GM23248 (cell line): Measurements from ENCODE around the gene RTN4IP1. TPM values are rescaled to one million over a fixed set of nuclear protein-coding genes. Genes with fewer than 3 reads are reported as not detected.
"Not testable (repeated sequence)": the region's sequence is repeated elsewhere in the genome, so short reads cannot be mapped to it uniquely, and the experiment has no call there.

Experiments
- DNase-seq: peaks from one replicate; pipeline ENCODE4 v3.0.0-alpha.2; 2015
- H2AFZ ChIP-seq: fragments of 200-600 bp; sonication (generic); 2 replicates; pipeline ENCODE4 v1.6.1; 2016; ENCODE audit warnings: antibody characterized with exemption
- H3F3A ChIP-seq: fragments of 200-600 bp; sonication (generic); 2 replicates; pipeline ENCODE4 v1.6.1; 2016; ENCODE audit warnings: mild to moderate bottlenecking, antibody characterized with exemption, mixed run types; ENCODE audit not compliant: insufficient read depth
- H3K27ac ChIP-seq: fragments of 200-600 bp; sonication (generic); 2 replicates; pipeline ENCODE4 v1.5.1; 2016; ENCODE audit warnings: mild to moderate bottlenecking
- H3K27me3 ChIP-seq: fragments of 200-600 bp; sonication (generic); replicated peaks from 2 replicates; pipeline ENCODE4 v1.6.1; 2016; ENCODE audit warnings: mild to moderate bottlenecking; ENCODE audit not compliant: insufficient read depth
- H3K36me3 ChIP-seq: fragments of 200-600 bp; sonication (generic); 2 replicates; pipeline ENCODE4 v1.6.1; 2016; ENCODE audit warnings: low read depth, mild to moderate bottlenecking
- H3K4me1 ChIP-seq: fragments of 200-600 bp; sonication (generic); 2 replicates; pipeline ENCODE4 v1.6.1; 2016; ENCODE audit warnings: mild to moderate bottlenecking; ENCODE audit not compliant: insufficient read depth
- H3K4me2 ChIP-seq: fragments of 200-600 bp; sonication (generic); one replicate; pipeline ENCODE4 v1.6.1; 2016; ENCODE audit warnings: mild to moderate bottlenecking; ENCODE audit not compliant: unreplicated experiment
- H3K4me3 ChIP-seq: fragments of 200-600 bp; sonication (generic); 2 replicates; pipeline ENCODE4 v1.5.1; 2016; ENCODE audit warnings: mild to moderate bottlenecking
- H3K79me2 ChIP-seq: fragments of 200-600 bp; sonication (generic); 2 replicates; pipeline ENCODE4 v1.6.1; 2016; ENCODE audit warnings: mild to moderate bottlenecking; ENCODE audit not compliant: insufficient read depth
- H3K9ac ChIP-seq: fragments of 200-600 bp; sonication (generic); 2 replicates; pipeline ENCODE4 v1.6.1; 2016; ENCODE audit warnings: mild to moderate bottlenecking
- H3K9me2 ChIP-seq: fragments of 200-600 bp; sonication (generic); 2 replicates; pipeline ENCODE4 v1.6.1; 2016; ENCODE audit warnings: mixed run types, mild to moderate bottlenecking, moderate library complexity; ENCODE audit not compliant: insufficient read depth
- H3K9me3 ChIP-seq: fragments of 200-600 bp; sonication (generic); one replicate; pipeline ENCODE4 v1.6.1; 2017; ENCODE audit warnings: low read depth
- H4K20me1 ChIP-seq: fragments of 200-600 bp; sonication (generic); 2 replicates; pipeline ENCODE4 v1.6.0; 2016; ENCODE audit not compliant: insufficient read depth
- EZH2 ChIP-seq: fragments of 200-600 bp; sonication (generic); IDR thresholded peaks from 2 replicates; pipeline ENCODE4 v1.6.1; 2018; ENCODE audit warnings: antibody characterized with exemption, mild to moderate bottlenecking; ENCODE audit not compliant: insufficient read depth, poor library complexity, severe bottlenecking
- EZH2phosphoT487 ChIP-seq: fragments of 200-600 bp; sonication (generic); IDR thresholded peaks from 2 replicates; pipeline ENCODE4 v1.6.1; 2018; ENCODE audit warnings: antibody characterized with exemption, moderate library complexity, mild to moderate bottlenecking, low read depth; ENCODE audit not compliant: insufficient read depth
- WGBS, 2 experiments: methylation state at CpG; one replicate each; pipeline ENCODE4 v1.1.6; 2015 to 2017; ENCODE audit warnings: low lambda C conversion rate in 2 of 2, low coverage in 1 of 2; ENCODE audit errors: missing lambda C conversion rate in 2 of 2; 5-methylcytosine and 5-hydroxymethylcytosine counted together
- in situ Hi-C: fragments of 300-500 bp; cut with MboI; formaldehyde crosslinking; loops from 2 replicates; pipeline ENCODE4 v1.15.0; 2020
- polyA plus RNA-seq: library from polyadenylated mRNA; unstranded; fragments of >200 nt; fragmentation: Nextera tagmentation; extraction: Ambion mirVana; gene quantifications from 2 replicates; pipeline ENCODE4 v1.2.1, GENCODE V29; 2016
- total RNA-seq: library from RNA; depleted of rRNA; stranded (reverse); fragments of >200 nt; shearing (Covaris generic); gene quantifications from 2 replicates; pipeline ENCODE4 v1.2.3, GENCODE V29; 2014

Gene RTN4IP1
- total and polyA plus RNA-seq, 2 experiments from 2014 or later = 5.3 to 8.0 TPM

GRCh38 chr6:106591111-106591825 lies 38.0 kb downstream of the RTN4IP1 start:
- H2AFZ ChIP-seq = no peak overlapping the region
- H4K20me1 ChIP-seq = no peaks in the 10 kb centered on the region
- peaks cover 25% of the 10 kb centered on the region for H3K4me1 ChIP-seq
- peak overlapping the region; percentile 63 for H3K27ac ChIP-seq
- H3K4me2 ChIP-seq = peak overlapping the region; percentile 45
- no peaks in the 10 kb centered on the region for H3K9me3 ChIP-seq
- peak; percentile 89 for DNase-seq
- 0 out of 2 replicates have a peak overlapping the region, but pooled peaks have one; percentile 1 for H3K4me3 ChIP-seq
- no peaks in the 10 kb centered on the region for H3K79me2 ChIP-seq
- H3K36me3 ChIP-seq = no peaks in the 10 kb centered on the region
- no peak overlapping the region for H3K9ac ChIP-seq
- WGBS, 2 experiments = 68 to 70% methylated on average over 3 of the region's 3 CpGs
- peaks cover 37% of the 10 kb centered on the region for H3F3A ChIP-seq
- H3K27me3 ChIP-seq = no peaks in the 10 kb centered on the region
- in situ Hi-C loops = no loop called here
- TF ChIP-seq EZH2 = no peak
- no peaks in the 10 kb centered on the region for H3K9me2 ChIP-seq

GRCh38 chr6:106588937-106589336 lies 40.4 kb downstream of the RTN4IP1 start:
- H3K27ac ChIP-seq, H3K9ac ChIP-seq, H3K9me2 ChIP-seq, H3K4me2 ChIP-seq, H3K79me2 ChIP-seq, H3K9me3 ChIP-seq, H3K4me3 ChIP-seq, H4K20me1 ChIP-seq, in situ Hi-C loops, DNase-seq, H3K36me3 ChIP-seq, H3K27me3 ChIP-seq, H2AFZ ChIP-seq: not testable (repeated sequence)
- WGBS, 2 experiments = 63 to 79% methylated on average over 4 to 5 of the region's 5 CpGs
- H3F3A ChIP-seq = peaks cover 37% of the 10 kb centered on the region
- H3K4me1 ChIP-seq = peaks cover 25% of the 10 kb centered on the region

- 80 to 83% methylated on average over 4 of the region's 4 CpGs for WGBS, 2 experiments
- Histone ChIP-seq H3K4me2 (no peak overlapping the region), H4K20me1 (no peaks in the 10 kb centered on the region), H3F3A (peaks cover 31% of the 10 kb centered on the region), H3K27me3 (no peaks in the 10 kb centered on the region), H3K4me1 (peaks cover 20% of the 10 kb centered on the region), H3K79me2 (no peaks in the 10 kb centered on the region), H3K9me2 (no peaks in the 10 kb centered on the region), H3K36me3 (no peaks in the 10 kb centered on the region), H3K4me3 (no peak overlapping the region), H2AFZ (no peak overlapping the region), H3K9me3 (no peaks in the 10 kb centered on the region), H3K27ac (no peak overlapping the region; the same call in 1 of the 2 replicates), H3K9ac (no peak overlapping the region)
- TF ChIP-seq EZH2 = no peak
- no peak for TF ChIP-seq EZH2phosphoT487
- in situ Hi-C loops = no loop called here
- DNase-seq = peak; percentile 63
Measured at GRCh38 chr6:106586815-106587415, 42.4 kb downstream of the RTN4IP1 start.

- H4K20me1 ChIP-seq = no peaks in the 10 kb centered on the region
- H3K9me2 ChIP-seq = no peaks in the 10 kb centered on the region
- H3K4me3 ChIP-seq = no peak overlapping the region
- no peak overlapping the region for H3K4me2 ChIP-seq
- no peak overlapping the region for H2AFZ ChIP-seq
- 0 out of 2 replicates have a peak, but pooled peaks cover 3% of the 10 kb centered on the region for H3K4me1 ChIP-seq
- 96 to 100% methylated on average over 1 of the region's 1 CpG for WGBS, 2 experiments
- in situ Hi-C loops = no loop called here
- DNase-seq = no peak
- no peaks in the 10 kb centered on the region for H3K36me3 ChIP-seq
- H3F3A ChIP-seq = no peaks in the 10 kb centered on the region
- no peaks in the 10 kb centered on the region for H3K79me2 ChIP-seq
- no peaks in the 10 kb centered on the region for H3K9me3 ChIP-seq
- H3K27ac ChIP-seq = no peak overlapping the region
- no peaks in the 10 kb centered on the region for H3K27me3 ChIP-seq
- no peak overlapping the region for H3K9ac ChIP-seq
- TF ChIP-seq EZH2phosphoT487 (no peak), EZH2 (no peak)
Measured at GRCh38 chr6:106581468-106581867, 47.8 kb downstream of the RTN4IP1 start.
